GM19463 (cell line): ENCODE results near the gene GNG7.

Source experiments
- ATAC-seq: cut with Tn5 transposase; IDR thresholded peaks from one replicate; pipeline ENCODE4 v1.9.1; 2021; ENCODE audit warnings: mild to moderate bottlenecking, moderate library complexity; ENCODE audit not compliant: unreplicated experiment

The GNG7 gene

DNA sequence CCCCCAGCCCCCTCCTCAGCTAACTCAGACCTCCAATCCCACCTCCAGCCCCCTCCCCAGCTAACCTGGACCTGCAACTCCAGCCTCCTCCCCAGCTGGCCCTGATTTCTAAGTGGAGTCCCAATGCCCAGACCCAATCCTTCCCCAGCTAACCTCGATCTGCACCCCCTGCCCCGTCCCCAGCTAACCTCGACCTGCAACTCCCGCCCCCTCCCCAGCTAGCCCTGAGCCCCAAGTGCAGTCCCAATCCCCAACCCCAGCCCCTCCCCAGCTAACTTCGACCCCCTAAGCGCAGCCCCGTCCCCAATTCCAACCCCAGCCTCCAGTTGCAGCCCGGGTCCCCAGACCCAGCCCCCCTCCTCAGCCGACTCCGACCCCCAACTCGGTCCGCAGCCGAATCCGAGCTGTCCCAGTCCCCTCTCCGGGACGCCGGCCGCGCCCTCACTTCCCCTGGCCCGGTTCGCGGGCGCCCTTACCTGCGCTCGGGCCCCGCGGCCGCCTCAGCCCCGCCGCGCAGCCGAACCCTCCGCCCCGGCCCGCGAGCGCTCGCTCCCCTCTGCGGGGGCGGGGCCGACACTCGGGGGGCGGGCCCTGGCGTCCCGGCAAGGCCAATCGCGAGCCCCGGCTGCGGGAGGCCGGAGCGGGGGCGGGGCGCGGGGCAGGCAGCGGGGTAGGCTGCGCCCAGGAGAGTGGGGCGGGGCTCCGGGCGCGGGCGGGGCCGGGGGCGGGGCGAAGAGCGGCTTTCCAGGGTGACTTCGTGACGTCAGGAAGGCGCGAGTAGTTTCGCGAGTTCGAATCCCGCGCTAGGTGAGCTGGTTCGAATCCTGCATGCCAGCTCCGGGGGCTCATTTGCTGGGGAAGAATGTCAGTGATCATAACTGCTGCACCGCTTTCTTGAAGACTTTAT, at the start of gene GNG7:
Gene GNG7, minus strand, starts transcription at position 525 of the 907 bp plus-strand sequence. CDS start 182,006 bp downstream, outside the sequence.
- ATAC-seq, result peak; percentile 83

DNA sequence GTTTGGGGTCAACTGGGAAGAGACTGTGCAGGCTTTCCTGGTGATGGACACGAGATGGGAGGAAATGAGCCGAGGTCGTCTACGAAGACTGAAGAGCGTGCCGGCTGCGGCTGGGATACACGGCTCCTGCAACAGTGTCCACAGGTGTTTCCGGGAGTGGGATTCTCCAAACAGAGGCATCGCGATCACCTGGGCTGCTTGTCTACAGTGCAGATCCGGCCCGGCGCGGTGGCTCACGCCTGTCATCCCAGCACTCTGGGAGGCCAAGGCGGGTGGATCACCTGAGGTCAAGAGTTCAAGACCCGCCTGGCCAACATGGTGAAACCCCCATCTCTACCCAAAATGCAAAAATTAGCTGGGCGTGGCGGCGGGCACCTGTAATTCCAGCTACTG, 48.9 kb upstream of the GNG7 start:
- no peak for ATAC-seq

- no peak for ATAC-seq
These were observed 48.4 kb upstream of the GNG7 start for GRCh38 chr19:2750808-2751437.

GRCh38 chr19:2747349-2747748, 44.9 kb upstream of the GNG7 start:
- ATAC-seq, result no peak

DNA sequence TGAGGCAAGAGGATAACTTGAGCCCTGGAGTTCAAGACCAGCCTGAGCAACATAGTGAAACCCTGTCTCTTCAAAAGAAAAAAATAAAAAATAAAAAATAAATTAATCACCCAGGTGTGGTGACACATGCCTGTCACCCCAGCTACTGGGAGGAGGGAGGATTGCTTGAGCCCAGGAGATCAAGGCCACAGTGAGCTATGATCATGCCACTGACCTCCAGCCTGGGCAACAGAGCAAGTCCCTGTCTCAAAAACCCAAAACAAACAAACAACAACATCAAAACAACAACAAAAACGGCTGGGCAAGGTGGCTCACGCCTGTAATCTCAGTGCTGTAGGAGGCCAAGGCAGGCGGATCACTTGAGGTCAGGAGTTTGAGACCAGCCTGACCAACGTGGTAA, 41.6 kb upstream of the GNG7 start:
- ATAC-seq, result no peak

DNA sequence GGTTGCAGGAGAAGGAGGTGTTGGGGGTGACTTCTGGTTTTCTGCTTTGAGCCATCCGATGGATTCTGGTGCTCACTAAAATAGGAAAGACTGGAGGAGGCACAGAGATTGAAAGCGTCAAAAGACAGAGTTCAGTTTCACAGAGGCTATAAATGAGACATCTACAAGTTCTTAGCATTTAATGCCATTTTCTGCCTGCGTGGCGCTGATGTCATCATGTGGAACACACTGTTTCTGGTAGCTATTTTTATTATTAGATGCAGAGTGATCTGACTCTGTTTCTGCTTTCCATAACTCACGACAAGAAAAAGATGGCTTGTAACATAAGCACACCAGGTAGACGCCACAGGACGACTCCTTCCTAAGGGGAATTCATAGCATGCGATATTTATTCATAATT, 40.6 kb upstream of the GNG7 start:
- no peak for ATAC-seq

DNA sequence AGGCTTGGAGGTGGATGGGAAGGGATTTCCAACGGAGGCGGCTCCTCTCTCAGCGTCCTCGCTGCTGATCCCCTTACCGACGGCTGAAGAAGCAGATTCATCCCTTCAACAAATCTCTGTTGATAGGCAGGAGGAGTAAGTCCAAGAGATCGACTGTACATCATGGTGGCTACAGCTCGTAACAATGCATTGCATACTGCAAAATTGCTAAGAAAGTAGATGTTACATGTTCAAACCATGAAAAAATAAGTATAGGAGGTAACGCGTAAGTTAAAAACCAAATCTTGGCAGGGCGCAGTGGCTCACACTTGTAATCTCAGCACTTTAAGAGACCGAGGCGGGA, 37.8 kb upstream of the GNG7 start:
- no peak for ATAC-seq

GRCh38 chr19:2739602-2740313, 37.3 kb upstream of the GNG7 start, which contains the start of gene SLC39A3:
Gene SLC39A3, minus strand, starts transcription at chr19:2740017. Its CDS starts 2,760 bp downstream, at chr19:2737257.
- peak; percentile 97 for ATAC-seq

DNA sequence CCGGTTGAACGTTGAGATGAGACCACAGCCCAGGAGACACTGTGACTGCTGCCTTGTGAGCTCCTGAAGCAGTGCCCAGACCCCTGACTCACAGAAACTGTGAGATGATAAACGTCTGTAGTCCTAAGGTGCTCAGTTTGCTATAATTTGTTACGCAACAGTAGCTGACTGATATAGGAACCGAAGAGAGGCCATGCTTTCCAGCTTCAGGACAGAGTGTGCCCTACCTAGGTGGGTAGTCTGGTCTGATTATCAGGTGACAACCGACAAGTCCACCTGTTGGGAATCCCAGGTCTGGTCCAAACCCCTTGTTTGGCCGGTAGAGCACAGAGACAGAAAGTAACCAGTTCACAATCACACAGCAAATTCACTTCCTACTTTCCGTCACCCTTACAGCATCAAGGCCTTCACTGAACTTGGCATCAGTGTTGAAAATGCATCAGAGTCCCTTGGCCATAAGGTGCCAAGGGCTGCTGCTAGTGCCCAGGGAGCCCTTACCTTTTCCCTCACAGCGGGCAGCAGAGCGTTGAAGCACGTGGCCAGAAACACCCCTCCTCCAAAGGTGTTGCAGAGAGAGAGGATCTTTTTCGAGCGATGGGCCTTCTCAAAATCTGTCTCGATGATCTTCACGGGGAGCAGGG, 34.2 kb upstream of the GNG7 start:
- no peak for ATAC-seq

- ATAC-seq, result no peak
These were observed 32.9 kb upstream of the GNG7 start for GRCh38 chr19:2735374-2735773.

DNA sequence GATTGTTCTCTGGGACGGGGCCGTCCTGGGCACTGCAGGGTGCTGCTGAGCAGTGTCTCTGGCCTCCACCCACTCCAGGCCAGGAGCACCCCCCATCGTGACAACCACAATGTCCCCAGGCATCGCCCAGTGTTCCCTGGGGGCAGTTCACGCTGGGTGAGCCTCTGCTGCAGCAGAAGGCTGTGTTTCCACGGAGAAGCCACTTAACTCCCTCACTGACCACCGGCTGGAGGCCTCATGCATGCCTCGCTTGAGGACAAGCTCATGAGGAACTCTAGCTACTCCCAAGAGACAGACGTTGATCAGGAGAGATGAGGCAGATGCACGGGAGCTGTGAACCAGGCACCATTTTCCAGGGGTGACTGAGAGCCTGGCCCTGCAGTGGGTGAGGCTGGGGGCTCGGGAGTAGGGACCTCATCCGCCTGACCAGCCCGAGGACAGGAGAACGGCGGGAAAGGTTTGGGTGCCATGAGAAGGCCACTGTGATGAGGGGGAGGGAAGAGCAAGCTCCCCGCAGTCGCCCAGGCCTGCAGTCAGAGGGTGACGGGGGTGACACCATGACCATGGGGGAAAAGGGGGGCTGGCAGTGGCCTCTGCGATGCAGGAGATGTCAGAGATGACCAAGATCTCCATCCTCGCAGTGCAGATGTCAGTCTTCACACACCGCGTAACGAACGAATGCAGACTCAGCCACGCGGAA, 32.2 kb upstream of the GNG7 start:
- ATAC-seq, result no peak

GRCh38 chr19:2733930-2734588, 31.6 kb upstream of the GNG7 start:
- no peak for ATAC-seq

GRCh38 chr19:2732883-2733282, 30.4 kb upstream of the GNG7 start:
- no peak for ATAC-seq

DNA sequence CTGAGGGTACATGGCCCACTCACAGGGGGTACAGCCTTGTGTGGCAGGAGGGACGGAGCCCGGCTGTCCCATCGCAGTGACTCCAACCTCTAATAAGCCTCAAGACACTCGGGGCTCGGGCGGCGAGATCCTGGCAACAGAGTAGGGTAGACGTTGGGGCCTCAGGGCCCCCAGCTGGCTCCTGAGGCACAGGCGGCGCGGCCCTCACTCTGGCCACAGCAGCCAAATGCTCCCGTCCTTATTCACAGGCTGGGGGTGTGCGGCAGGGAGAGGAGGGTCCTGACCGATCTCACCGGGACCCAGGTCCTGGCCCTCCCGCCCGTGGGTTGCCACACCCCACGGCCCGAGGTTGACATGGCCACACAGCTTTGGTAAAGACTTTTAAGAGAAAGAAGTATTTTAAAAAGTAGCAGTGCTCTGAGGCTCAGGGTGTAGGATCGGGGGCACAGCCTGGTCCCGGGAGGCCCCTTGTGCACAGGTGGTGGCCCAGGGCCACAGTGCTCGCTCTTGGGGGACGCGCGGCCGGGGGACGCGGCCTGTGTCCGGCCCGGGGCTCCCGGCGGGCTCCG, 29.7 kb upstream of the GNG7 start:
- no peak for ATAC-seq

- ATAC-seq, result no peak
These were observed 28.9 kb upstream of the GNG7 start for GRCh38 chr19:2731181-2731995.

DNA sequence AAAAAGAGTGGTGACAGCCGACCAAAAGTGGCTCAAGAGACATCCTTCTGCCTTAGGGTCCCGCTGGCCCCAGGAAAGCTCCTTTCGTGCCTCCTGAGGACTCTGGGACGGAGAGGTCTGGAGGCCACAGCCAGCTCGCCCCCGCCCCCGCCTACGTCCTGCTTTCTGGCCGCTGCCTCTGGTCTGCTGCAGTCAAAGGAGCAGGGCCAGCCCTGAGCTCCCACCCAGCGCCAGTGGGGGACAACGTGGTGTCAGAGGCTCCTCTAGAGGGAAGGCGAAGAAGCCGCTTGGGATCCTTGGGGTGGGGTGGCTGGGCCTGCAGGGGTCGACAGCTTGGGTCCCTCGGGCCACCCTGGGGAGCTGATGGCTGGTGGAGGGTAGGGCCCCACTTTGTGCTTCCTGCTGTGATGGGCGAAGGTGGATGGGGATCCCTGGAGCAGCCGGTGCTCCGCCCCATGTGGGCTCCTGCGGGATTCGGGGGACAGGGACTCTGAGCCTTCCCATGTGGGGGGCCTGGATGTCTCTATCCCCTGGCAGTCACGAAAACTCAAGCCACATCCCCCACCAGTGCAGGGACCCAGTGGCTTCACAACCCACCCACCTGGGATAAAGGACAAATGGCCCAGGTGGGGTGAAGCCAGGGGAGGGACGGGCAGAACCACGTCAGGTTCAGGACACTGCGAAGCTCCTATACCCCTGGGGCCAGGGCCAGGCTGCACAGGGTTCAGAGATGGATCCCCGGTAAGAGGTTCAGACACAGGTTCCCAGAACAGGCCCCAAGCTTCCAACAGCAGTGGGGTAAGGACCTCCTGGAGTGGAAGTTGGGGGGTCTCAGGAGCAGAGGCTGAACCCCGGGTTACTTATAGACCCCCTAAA, 27.7 kb upstream of the GNG7 start:
- ATAC-seq, result no peak

- ATAC-seq, result no peak
These were observed 26.4 kb upstream of the GNG7 start for GRCh38 chr19:2728783-2729387.

DNA sequence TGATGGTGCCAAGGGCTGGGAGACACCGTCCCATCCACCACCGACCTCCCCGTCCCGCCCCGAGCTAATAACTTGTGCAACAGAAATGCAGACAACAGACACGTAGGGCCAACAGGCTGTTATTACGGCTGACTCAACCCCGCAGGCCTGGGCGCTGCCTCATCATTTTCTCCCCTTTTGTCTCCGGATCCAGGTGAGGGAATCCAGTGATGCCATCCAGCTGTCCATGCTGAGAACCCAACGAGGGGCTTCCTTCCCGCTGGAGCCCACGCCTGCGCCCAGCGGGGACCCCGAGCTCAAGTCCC, 25.1 kb upstream of the GNG7 start:
- ATAC-seq, result no peak
